Activated CD4-positive, CD25-positive, alpha-beta regulatory T cell treated with anti-CD3 and anti-CD28 coated beads, Interleukin-2, amount 50 U/mL, for 16 hours (primary cell): ENCODE results near the gene MARVELD1.
"Not testable (repeated sequence)": the region's sequence is repeated elsewhere in the genome, so short reads cannot be mapped to it uniquely, and the experiment has no call there.

ENCODE experiments used
- DNase-seq: peaks from one replicate; pipeline ENCODE4 v3.0.0-alpha.2; 2020; ENCODE audit warnings: low read depth, low spot score

MARVELD1 gene

GRCh38 chr10:97690133-97690532, 23.4 kb upstream of the MARVELD1 start:
- no peak for DNase-seq

- DNase-seq, result not testable (repeated sequence)
Measured at GRCh38 chr10:97698072-97698655, 15.4 kb upstream of the MARVELD1 start.

GRCh38 chr10:97701438-97702069, 12.0 kb upstream of the MARVELD1 start:
- peak; percentile 11 for DNase-seq

GRCh38 chr10:97703398-97704067, 10.0 kb upstream of the MARVELD1 start:
- DNase-seq, result no peak

GRCh38 chr10:97704341-97704740, 9.2 kb upstream of the MARVELD1 start:
- DNase-seq, result no peak

GRCh38 chr10:97705006-97705670, 8.4 kb upstream of the MARVELD1 start:
- no peak for DNase-seq

GRCh38 chr10:97707134-97707861, 6.2 kb upstream of the MARVELD1 start:
- DNase-seq, result no peak

- DNase-seq, result no peak
Measured at GRCh38 chr10:97708167-97708566, 5.4 kb upstream of the MARVELD1 start.

- DNase-seq, result no peak
Measured at GRCh38 chr10:97708976-97709946, 4.3 kb upstream of the MARVELD1 start.

GRCh38 chr10:97711640-97712572, 1.6 kb upstream of the MARVELD1 start:
- no peak for DNase-seq

- no peak for DNase-seq
Measured at GRCh38 chr10:97713826-97714400, 383 bp downstream of the MARVELD1 start.

GRCh38 chr10:97714401-97715258, 1.1 kb downstream of the MARVELD1 start:
- DNase-seq, result no peak

GRCh38 chr10:97715259-97715874, 1.8 kb downstream of the MARVELD1 start:
- no peak for DNase-seq

- DNase-seq, result no peak
Measured at GRCh38 chr10:97717627-97718026, 4.1 kb downstream of the MARVELD1 start.

GRCh38 chr10:97718178-97718577, 4.6 kb downstream of the MARVELD1 start:
- DNase-seq, result no peak

GRCh38 chr10:97718659-97719142, 5.2 kb downstream of the MARVELD1 start:
- no peak for DNase-seq

- no peak for DNase-seq
Measured at GRCh38 chr10:97719602-97720001, 6.1 kb downstream of the MARVELD1 start.
